Activated naive CD4-positive, alpha-beta T cell (primary cell): ENCODE data around the gene IGF1.
A peak's percentile ranks its signal among the peaks of the same experiment; 100 is the strongest.

ENCODE experiments used
- DNase-seq, 4 experiments: peaks; one replicate each; lab custom pipeline; 2025; lab: John Stamatoyannopoulos, UW

Gene IGF1

DNA sequence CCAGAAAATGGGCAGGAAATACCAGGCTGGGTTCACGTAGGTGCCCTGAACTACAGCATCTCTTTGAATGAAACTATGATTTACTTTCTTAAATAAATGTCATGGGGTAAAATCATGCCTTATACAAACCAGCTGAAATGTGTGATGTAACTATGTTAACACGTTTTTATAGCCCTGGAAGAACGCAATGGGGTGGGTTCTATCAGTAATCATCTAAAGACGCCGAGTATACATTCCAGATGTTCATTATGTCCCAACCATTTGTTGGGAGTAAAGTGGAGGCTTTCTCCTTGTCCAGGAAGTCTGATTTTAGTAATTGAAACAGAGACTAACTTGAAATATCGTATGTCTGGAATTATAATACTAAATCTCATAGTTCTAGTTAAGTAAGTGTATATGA, 16.2 kb upstream of the IGF1 start:
- no peak for DNase-seq

- no peak for DNase-seq
These were observed 6.9 kb upstream of the IGF1 start for GRCh38 chr12:102487226-102487625.

DNA sequence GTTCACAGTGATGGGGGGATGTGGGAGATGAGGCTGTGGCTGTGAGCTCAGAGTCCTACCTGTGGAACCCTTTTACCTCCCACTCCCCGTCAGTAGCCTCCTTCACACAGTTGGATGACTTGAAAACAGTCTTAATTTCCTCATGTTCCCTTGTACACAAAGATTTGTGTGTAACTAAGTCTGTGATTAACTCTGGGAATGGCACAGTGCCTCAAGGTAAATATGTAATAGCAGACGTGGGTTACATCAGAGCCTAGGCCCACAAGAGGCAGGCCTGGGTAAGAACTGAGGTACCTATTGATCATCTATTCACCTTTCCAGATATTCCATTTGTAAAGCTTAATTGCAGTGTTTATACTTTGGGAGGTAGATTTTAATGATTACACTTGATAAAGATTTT, 5.8 kb upstream of the IGF1 start:
- no peak for DNase-seq

GRCh38 chr12:102484428-102484958, 4.1 kb upstream of the IGF1 start:
- peak in 3 of 4 experiments; percentile 2 to 6 (median 2) for DNase-seq

DNA sequence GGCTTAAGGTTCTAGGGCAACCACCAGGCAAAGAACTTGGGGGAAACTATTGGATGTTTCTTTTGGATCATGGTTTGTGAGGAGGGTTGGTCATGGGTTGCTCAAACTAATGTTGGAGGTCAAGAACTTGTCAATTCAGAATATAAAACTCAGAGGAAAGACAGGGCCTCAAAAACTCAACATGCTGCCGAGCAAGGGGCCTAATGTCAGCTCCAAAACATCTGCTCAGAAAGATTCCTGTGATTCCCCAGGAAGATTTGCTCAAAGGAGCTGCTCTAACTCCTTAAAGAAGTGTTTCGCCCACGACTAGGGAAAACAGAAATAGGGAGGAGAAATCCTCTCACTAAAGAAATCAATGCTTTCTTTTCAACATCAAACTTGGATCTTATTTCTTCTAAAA, 3.7 kb upstream of the IGF1 start:
- DNase-seq = no peak

DNA sequence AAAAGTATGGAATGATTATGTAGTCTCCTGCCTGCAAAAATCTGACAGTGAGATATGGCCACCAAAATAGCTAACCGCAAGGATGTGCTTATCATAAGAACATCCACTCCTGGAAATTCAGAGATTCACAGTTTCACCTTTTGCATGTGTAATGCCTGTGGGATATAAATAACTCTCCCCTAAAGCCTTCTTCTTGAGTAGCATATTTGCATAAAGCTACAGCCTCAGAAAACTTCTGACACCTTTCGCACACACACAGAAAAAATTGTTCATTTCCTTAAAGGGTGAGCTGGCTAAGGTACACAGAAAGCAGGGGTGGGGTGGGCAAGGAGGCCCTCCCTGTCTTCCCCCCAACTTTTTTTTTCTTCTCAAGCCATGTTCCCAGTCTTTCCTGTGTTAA, 3.1 kb upstream of the IGF1 start:
- no peak for DNase-seq

DNA sequence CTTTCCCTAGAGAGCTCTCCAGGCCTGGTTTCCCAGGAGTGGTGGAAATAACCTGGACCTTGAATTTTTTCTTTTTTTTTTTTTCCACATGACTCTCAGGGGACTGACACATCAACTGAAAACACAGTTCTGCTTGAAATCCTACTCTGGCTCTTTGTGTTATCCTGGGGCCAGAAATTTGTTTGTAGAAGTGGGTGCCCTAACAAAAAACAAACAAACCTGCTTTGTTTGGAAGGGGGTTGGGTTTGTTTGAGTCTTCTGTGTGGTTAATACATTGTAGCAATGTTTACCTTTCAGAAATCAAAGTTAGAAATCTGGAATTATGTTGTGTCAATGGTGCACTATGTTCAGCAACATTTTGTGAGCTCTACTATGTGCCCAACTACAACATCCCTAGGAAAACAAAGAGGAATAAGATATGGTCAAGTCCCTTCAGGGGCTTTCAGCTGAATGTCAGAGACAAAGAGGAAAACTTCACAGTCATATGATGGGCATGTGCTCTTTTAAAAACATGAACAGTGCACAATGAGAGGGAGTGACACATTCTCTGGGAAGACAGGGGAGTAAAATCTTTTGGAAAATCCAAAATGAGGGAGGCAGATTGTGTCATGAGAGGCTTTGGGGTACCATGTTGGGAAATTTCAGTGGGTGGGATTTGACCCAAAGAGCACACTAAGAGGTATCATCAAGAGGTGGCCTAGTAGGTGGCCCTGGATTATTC, 1.5 kb upstream of the IGF1 start:
- DNase-seq = no peak

DNA sequence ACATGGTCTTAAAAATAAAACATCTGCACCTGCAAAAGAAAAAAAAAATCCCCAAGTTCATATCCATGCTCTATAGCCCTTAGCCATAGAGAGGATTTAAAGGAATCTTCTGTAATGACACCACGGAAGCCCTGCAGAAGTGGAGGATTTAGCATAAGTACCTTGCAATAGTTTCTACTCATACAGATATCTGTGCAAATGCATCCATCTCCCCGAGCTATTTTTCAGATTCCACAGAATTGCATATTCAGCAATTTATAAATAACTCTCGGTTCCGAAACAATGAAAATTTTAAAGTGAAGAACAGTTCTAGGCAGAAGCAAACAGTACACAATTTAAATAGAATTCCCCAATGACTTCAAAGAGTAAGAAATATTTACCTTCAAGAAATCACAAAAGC, 424 bp downstream of the IGF1 start:
- DNase-seq = no peak

DNA sequence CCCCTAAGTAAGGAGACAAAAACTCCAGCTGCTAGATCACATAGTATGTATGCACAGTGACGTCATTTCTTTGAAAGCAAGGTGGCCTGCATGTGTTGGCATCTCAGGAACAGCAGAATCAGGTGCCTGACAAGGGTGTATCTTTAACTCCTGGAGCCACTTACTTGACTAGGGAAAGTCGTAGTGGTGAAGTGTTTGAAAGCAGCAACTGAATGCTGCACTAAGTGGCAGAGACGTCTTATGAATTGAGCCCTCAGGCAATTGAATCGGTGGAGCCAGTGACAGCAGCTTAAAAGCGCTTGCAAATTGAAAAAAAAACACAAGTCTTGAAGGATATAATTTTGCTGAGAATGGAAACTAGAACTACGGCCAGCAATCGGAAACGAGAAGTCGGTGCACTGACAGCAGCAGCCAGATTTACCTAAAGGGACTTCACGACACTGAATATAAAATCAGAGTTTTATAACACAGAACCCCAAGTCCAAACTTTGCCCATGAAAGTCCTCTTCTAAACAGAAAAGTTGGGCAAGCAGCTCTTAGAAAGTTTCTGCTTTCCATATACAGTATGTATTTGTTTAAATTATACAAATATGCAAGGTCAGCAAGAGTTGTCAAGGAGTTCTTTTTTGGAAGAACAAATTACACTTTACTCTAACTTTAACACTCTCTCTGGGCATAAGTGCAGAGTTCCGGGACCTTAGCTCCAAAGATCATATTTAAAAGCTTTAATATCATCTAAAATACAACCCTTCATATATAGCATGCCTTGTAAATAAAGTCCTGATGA, 1.1 kb downstream of the IGF1 start:
- no peak for DNase-seq

- no peak for DNase-seq
These were observed 1.8 kb downstream of the IGF1 start for GRCh38 chr12:102478405-102479098.

GRCh38 chr12:102475355-102475754, 5.0 kb downstream of the IGF1 start:
- DNase-seq = no peak

DNA sequence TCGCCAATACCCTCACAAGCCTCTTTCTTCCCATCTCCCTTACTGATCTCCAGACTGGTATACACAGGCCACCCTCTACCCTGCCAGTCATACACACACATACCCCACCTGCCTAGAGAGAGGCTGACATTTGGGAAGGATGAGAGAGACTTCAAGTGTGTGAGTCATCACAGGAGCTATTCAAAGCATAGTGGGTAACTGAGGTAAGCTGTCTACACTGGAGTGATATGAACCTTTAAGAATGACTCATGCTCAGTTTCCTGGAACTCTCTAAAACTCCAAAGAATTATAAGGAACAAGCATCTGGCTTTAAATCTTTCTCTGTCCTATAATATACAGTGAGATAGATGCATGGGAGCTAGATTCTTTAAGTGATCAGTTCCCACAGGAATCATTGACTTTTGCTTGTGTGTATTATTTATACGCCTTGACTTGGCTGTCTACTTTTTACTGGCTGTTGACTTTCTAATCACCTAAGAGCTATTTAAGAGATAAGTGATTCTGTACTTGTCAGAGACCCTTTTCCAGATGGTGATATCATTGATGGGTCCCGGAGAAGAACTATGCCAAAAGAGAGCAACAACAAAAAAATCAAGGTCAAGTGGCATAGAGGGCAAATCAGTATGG, 5.8 kb downstream of the IGF1 start:
- DNase-seq = no peak

- no peak for DNase-seq
These were observed 7.9 kb downstream of the IGF1 start for GRCh38 chr12:102472496-102472895.

GRCh38 chr12:102471556-102471955, 8.8 kb downstream of the IGF1 start:
- DNase-seq = no peak

DNA sequence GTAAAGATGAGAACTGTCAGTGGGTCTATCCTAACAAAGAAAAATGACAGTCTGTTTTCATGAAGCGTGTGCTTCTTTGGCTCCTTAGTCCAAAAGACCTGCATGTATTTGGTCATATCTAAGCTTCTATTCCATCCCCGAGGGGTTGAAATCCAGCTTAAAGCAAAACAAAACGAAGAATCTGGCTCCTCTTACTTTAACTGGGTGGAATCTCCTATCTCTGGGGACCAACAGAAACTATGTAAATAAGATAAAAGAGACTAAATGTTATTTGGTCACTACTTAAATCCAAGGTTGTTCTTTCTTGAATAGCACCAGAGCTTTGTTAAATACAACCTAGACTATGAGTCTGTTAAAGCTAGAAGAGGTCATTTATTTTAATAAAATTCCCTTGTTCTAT, 9.4 kb downstream of the IGF1 start:
- DNase-seq = no peak

DNA sequence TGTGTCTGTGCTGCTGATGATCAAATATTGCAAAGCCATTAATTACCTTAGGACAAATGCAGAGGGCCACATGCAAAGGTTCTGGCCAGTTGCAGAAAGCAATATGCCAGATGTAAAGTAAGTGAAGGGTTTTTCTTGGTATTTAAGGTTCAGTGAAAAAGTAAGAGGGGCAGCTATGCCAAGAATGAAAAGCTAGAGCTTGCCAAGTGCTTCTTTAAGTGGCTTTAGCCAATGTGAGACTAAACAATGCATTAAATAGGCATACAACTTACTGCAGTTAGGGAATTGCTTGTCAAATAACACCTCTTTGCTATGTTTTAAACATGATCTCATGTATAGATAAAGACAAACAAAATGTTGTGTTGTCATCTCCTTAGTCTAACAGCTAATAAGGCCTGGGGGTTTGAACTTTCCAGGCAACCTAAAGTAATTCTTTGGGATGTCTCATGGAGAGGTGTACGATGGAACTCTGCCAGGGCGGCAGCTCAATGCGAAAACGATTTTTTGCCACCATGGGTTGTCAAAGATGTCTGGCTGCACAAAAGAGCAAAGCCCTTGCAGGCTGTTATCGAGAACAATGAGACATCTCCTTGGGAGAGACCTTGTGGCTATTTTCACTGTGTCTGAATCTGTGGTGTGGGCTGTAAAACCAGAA, 12.0 kb downstream of the IGF1 start:
- DNase-seq = no peak

GRCh38 chr12:102465762-102466560, 14.4 kb downstream of the IGF1 start:
- DNase-seq = no peak

DNA sequence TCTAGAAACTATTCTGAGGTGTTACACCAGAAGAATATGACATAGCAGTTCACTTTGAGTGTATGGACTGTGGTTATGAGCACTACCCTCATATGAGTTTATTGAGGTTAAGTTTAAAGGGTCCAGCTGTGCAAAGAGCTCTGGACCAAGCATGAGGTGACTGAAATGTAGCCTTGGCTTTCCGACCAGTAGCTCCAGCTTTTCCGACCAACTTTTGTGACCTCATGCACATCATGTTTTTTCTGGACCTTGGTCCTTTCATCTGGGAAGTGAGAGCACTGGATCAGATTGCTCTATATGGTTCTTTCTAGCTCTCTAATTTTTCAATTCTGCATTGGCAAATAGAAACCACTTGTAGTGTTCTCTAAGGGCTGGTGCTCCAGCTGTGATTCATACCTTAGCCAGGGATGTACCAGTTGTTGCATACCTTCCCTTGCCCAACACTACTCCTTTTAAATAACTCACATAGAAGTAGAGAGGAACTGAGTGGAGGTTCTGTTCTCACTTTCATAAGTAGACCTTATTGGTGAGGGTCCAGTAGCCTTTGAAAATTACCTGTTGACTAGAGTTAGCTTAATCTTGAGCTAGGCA, 16.6 kb downstream of the IGF1 start:
- DNase-seq = no peak

DNA sequence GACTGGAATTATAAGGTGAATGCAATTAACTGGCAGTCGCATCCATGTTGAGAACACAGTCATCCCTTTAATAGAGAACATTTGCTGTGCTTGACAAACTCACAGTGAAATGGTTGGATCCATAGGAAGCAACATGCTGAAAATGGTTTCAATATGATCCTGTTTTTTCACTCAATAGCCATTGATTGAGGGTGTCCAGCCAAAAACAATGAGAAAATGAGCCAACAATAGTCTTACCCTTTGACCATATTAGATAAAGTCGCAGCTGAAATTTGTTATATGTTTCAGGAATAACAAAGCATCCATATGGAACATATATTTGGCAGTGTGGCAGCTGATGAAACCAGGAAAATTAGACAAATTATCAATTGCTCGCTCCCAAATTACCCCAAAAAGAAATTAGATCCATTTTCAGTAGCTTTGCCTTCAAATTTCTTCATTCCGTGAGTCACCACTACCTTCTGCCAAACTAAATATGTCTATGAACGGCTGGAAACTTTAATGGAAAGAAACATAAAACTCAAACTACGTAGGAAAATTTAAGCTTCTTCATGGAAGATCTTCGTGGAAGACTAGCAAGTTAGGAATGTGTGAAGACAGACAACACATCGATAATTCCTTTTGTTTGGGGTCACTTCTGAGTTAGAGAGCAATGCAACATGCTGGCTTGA, 17.4 kb downstream of the IGF1 start:
- no peak for DNase-seq

GRCh38 chr12:102462386-102462785, 18.0 kb downstream of the IGF1 start:
- no peak for DNase-seq
